Keratinocyte (primary cell): ENCODE results near the gene GNA15. TPM values are rescaled to one million over a fixed set of nuclear protein-coding genes. Genes with fewer than 3 reads are reported as not detected.
A peak's percentile ranks its signal among the peaks of the same experiment; 100 is the strongest.

Source experiments
- DNase-seq: peaks from one replicate; pipeline ENCODE4 v3.0.0-alpha.2; 2011; ENCODE audit warnings: low read depth, missing footprints, low spot score
- FAIRE-seq: peaks from 2 replicates; lab custom pipeline; 2011; peaks lifted over from hg19 to GRCh38; lab: Jason Lieb, UNC
- H2AFZ ChIP-seq: 2 replicates; pipeline ENCODE4 v1.6.0; 2012; ENCODE audit warnings: low read length, control low read depth, inconsistent platforms; ENCODE audit not compliant: control insufficient read depth
- H3K27ac ChIP-seq: 2 replicates; pipeline ENCODE4 v1.5.1; 2011; ENCODE audit warnings: low read length; ENCODE audit not compliant: control insufficient read depth, insufficient read depth
- H3K27me3 ChIP-seq: 3 replicates; pipeline ENCODE4 v1.6.0; 2011; ENCODE audit warnings: low read length; ENCODE audit not compliant: control insufficient read depth, insufficient read depth; ENCODE audit errors: extremely low read depth
- H3K36me3 ChIP-seq, 2 experiments: 2 replicates in 1 of 2; 3 replicates in 1 of 2; pipeline ENCODE4 v1.5.1; 2011; ENCODE audit warnings: low read length in 2 of 2, mild to moderate bottlenecking in 1 of 2; ENCODE audit not compliant: control insufficient read depth in 2 of 2, insufficient read depth in 2 of 2; ENCODE audit errors: extremely low read depth in 1 of 2
- H3K4me1 ChIP-seq: 3 replicates; pipeline ENCODE4 v1.5.1; 2011; ENCODE audit warnings: low read length; ENCODE audit not compliant: control insufficient read depth, insufficient read depth; ENCODE audit errors: extremely low read depth
- H3K4me2 ChIP-seq: 3 replicates; pipeline ENCODE4 v1.6.0; 2011; ENCODE audit warnings: low read depth, low read length; ENCODE audit not compliant: control insufficient read depth, insufficient read depth; ENCODE audit errors: extremely low read depth
- H3K4me3 ChIP-seq, 3 experiments: fragments of 200-600 bp in 1 of 3; sonication (generic) in 1 of 3; 2 replicates in 2 of 3; 3 replicates in 1 of 3; pipeline ENCODE4 v1.5.1; 2011 to 2016; ENCODE audit warnings: low read length in 3 of 3, mild to moderate bottlenecking in 3 of 3, control low read depth in 2 of 3, inconsistent platforms in 1 of 3, low read depth in 1 of 3, mixed read lengths in 1 of 3, mixed run types in 1 of 3, moderate library complexity in 1 of 3; ENCODE audit not compliant: control insufficient read depth in 2 of 3, insufficient read depth in 2 of 3; ENCODE audit errors: extremely low read depth in 1 of 3
- H3K79me2 ChIP-seq: 2 replicates; pipeline ENCODE4 v1.6.0; 2012; ENCODE audit warnings: low read length; ENCODE audit not compliant: control insufficient read depth, insufficient read depth
- H3K9ac ChIP-seq: 3 replicates; pipeline ENCODE4 v1.6.0; 2011; ENCODE audit warnings: low read length; ENCODE audit not compliant: control insufficient read depth, insufficient read depth; ENCODE audit errors: extremely low read depth
- H3K9me1 ChIP-seq: 3 replicates; pipeline ENCODE4 v1.6.0; 2011; ENCODE audit warnings: low read length; ENCODE audit not compliant: control insufficient read depth, insufficient read depth; ENCODE audit errors: extremely low read depth
- H3K9me3 ChIP-seq: 2 replicates; pipeline ENCODE4 v1.5.1; 2012; ENCODE audit warnings: low read depth, low read length; ENCODE audit not compliant: control insufficient read depth
- H4K20me1 ChIP-seq: 3 replicates; pipeline ENCODE4 v1.6.0; 2011; ENCODE audit warnings: low read length; ENCODE audit not compliant: control insufficient read depth, insufficient read depth; ENCODE audit errors: extremely low read depth
- CTCF ChIP-seq, 3 experiments: IDR thresholded peaks in 1 of 3; conservative IDR thresholded peaks in 1 of 3; optimal IDR thresholded peaks in 1 of 3; 2 replicates in 2 of 3; 3 replicates in 1 of 3; pipeline versions ENCODE3 to v1.5.1; 2011; ENCODE audit warnings: low read length in 3 of 3, mild to moderate bottlenecking in 3 of 3, moderate library complexity in 2 of 3, control low read depth in 1 of 3, inconsistent platforms in 1 of 3; ENCODE audit not compliant: insufficient read depth in 2 of 3; ENCODE audit errors: extremely low read depth in 1 of 3
- EZH2 ChIP-seq: IDR thresholded peaks from one replicate; pipeline ENCODE4 v1.6.1; 2012; ENCODE audit warnings: inconsistent platforms, mild to moderate bottlenecking, low read length, moderate library complexity
- dilution Hi-C: fragments of 300-500 bp; cut with MboI; formaldehyde crosslinking; loops from one replicate; pipeline ENCODE4 v1.7.0; 2020; ENCODE audit warnings: low sequenced_read_pairs; ENCODE audit not compliant: extremely low pct_ligation_motif_present
- polyA plus RNA-seq, 5 experiments: library from polyadenylated mRNA; depleted of rRNA in 3 of 5; stranded (reverse) in 3 of 5; stranded (forward) in 1 of 5; unstranded in 1 of 5; fragments of >200 nt; gene quantifications; 1 replicate in 1 of 5; 2 replicates in 3 of 5; 3 replicates in 1 of 5; pipeline versions ENCODE4 v1.2.1 to v1.2.3, GENCODE V29; 2011 to 2012; ENCODE audit warnings: missing spikeins in 2 of 5, low read depth in 1 of 5, low replicate concordance in 1 of 5

GNA15 gene
- polyA plus RNA-seq, 1 donor (not counting 4 experiments of a cell fraction or from before 2014, with no cell fraction given): 60.0 TPM

GRCh38 chr19:3163230-3163886, 27.5 kb downstream of the GNA15 start:
- dilution Hi-C loops: no loop called here

GRCh38 chr19:3163943-3164342, 28.1 kb downstream of the GNA15 start:
- H3K27ac ChIP-seq: no peak overlapping the region
- no peak for TF ChIP-seq CTCF (optimal IDR thresholded peaks at IDR 0.05 in 1 of 3, IDR thresholded peaks at IDR 0.05 in 1 of 3, conservative IDR thresholded peaks at IDR 0.05 in 1 of 3; ENCODE audit: extremely low read depth in 1 of 3, insufficient read depth in 2 of 3, low read length in 3 of 3)
- TF ChIP-seq EZH2: no peak
- no peak overlapping the region for H3K4me3 ChIP-seq
- no peak for FAIRE-seq
- dilution Hi-C loops: no loop called here
- no peaks in the 10 kb centered on the region for H4K20me1 ChIP-seq
- H3K36me3 ChIP-seq: peaks cover 30 to 50% of the 10 kb centered on the region in 2 experiments
- H3K9ac ChIP-seq: no peak overlapping the region
- H3K9me1 ChIP-seq: no peaks in the 10 kb centered on the region
- DNase-seq: no peak
- H3K9me3 ChIP-seq: no peaks in the 10 kb centered on the region
- peaks cover 3% of the 10 kb centered on the region for H3K79me2 ChIP-seq
- no peaks in the 10 kb centered on the region for H3K27me3 ChIP-seq
- H3K4me1 ChIP-seq: peaks cover 11% of the 10 kb centered on the region
- no peak overlapping the region for H3K4me2 ChIP-seq
- H2AFZ ChIP-seq: no peak overlapping the region

More at GRCh38 chr19:3163230-3163886, 27.5 kb downstream of the GNA15 start:
- FAIRE-seq (peak; percentile 44), DNase-seq (no peak)
- H3K27ac ChIP-seq: no peak overlapping the region
- peaks cover 30 to 50% of the 10 kb centered on the region in 2 experiments for H3K36me3 ChIP-seq
- H3K27me3 ChIP-seq: no peaks in the 10 kb centered on the region
- no peaks in the 10 kb centered on the region for H3K9me1 ChIP-seq
- no peak overlapping the region for H3K9ac ChIP-seq
- H3K79me2 ChIP-seq: peaks cover 3% of the 10 kb centered on the region
- TF ChIP-seq EZH2: no peak
- TF ChIP-seq CTCF (optimal IDR thresholded peaks at IDR 0.05 in 1 of 3, IDR thresholded peaks at IDR 0.05 in 1 of 3, conservative IDR thresholded peaks at IDR 0.05 in 1 of 3; ENCODE audit: extremely low read depth in 1 of 3, insufficient read depth in 2 of 3, low read length in 3 of 3): peak; percentile 88 to 95 (median 93)
- H2AFZ ChIP-seq: no peak overlapping the region
- no peaks in the 10 kb centered on the region for H4K20me1 ChIP-seq
- H3K4me2 ChIP-seq: no peak overlapping the region
- no peak overlapping the region for H3K4me3 ChIP-seq
- no peaks in the 10 kb centered on the region for H3K9me3 ChIP-seq
- H3K4me1 ChIP-seq: peaks cover 11% of the 10 kb centered on the region
